GM19438 (cell line): ENCODE results near the gene CD180.

Source experiments
- ATAC-seq: cut with Tn5 transposase; IDR thresholded peaks from one replicate; pipeline ENCODE4 v1.9.1; 2021; ENCODE audit warnings: low read depth; ENCODE audit not compliant: unreplicated experiment

Gene CD180

DNA sequence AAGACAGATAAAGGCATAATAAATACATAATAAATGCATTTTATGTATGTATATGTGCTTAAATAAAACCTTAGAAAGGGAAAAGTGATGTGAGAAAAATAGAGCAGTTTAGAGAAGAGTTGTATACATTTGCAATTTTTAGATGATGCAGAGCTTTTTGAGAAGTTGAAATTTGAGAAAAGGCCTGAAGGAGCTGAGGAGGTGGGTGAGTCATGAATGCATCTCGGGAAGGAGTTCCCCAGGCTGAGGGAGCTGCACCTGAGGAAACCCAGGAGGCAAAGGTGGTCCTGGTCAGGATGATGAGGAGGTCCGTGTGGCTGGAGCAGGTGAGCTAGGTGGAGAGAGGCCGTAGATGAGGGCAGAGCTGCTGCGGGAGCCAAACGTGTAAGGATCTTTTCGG lies 17.4 kb upstream of the CD180 start:
- no peak for ATAC-seq

DNA sequence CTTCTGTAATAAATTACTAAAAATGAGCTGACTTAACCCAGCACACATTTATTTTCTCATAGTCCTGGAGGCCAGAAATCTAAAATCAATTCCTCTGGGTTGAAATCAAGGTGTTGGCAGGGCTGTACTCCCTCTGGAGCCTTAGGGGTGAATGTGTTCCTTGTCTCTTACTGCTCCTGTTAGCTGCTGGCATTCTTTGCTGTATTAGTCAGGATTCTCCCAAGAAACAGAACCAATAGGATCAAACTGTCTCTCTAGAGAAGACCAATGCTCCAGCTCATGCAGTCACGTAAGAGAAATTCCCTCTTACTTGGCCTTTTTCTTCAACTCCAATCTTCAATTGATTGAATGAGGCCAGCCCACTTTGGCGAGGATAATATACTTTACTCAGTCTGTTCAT lies 15.3 kb upstream of the CD180 start:
- no peak for ATAC-seq

DNA sequence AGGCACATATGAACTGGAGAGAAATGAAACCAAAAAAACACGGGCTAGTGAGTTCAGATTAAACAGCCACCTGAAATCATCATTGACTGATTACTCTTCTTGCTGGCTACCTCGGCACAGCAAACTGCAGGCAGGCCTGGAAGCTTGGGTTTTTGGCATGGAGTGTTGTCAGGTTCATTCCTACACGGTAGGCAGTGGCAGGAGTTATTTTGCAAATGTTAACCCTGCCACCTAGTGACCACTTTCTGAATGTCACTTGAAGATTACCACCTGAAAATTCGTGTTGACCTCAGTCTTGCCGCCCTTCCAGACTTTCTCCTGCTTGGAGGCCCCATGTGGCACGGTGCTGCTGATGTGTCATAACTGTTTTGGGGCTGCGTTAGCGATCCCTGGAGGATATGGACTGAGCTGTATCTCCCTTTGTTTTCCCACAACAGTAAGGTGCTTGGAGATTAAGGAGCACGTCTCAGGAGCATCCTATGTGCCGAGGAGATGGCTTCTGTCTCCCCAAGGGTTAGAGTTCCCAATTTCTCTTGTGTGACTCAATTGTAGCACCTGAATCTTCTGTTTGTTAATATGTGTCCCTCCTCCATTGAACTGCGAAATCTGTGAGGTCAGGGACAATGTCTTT lies 12.7 kb upstream of the CD180 start:
- ATAC-seq = peak; percentile 40

DNA sequence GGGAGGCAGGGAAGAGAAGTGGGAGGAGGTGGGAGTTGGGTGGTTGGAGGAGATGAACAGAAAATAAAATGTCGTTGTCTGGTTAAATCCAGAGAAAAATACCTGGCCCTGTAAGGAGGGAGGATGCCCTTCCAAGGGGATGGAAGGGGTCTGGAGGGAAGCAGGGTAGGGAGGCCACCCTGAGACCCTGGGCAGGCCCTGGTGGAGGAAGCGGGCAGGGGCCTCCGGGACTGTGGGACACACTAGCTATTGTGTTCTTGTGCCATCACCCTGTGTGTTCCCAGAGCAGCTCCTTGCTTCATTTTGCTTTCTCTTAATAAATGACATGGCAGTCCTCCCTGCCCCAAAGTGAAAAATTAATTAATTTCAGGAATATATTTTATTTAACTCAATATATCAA lies 11.8 kb upstream of the CD180 start:
- no peak for ATAC-seq

DNA sequence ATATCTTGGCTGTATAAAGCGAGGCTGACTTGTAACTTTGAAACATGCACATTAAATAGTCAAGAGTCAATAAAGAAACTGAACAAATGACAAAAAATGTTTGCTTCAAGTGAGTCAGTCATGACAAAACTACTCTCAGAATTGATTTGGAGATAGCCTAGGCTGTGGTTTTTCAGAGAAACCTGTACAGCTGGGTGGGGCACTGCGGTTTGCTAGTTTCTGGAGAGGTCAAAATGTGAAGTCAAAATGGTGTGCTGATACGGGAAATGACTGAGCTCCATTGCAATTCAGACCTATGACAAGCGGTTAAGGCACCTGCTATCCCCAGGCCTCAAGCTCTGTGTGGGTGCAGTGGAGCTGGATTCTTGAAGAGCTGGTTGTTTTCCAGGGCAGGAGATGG lies 10.3 kb upstream of the CD180 start:
- ATAC-seq = peak; percentile 67

DNA sequence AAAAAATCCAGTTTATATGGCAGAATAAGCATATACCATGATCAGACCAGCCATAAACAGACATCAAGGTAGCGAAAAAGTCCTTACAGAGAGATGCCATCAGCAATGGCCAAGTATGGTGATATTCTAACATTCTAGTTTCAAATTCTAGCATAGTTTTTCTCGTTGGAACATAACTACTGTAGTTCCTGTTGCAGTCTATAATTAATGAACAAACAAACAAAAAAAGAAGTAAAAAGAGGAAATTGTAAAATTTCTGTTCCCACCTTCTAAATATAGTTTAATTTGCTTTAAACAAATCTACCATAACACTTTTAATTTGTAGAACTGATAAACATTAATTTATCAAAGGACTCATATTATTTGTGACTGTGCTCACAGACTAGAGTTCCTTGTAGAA lies 9.9 kb upstream of the CD180 start:
- peak; percentile 24 for ATAC-seq

DNA sequence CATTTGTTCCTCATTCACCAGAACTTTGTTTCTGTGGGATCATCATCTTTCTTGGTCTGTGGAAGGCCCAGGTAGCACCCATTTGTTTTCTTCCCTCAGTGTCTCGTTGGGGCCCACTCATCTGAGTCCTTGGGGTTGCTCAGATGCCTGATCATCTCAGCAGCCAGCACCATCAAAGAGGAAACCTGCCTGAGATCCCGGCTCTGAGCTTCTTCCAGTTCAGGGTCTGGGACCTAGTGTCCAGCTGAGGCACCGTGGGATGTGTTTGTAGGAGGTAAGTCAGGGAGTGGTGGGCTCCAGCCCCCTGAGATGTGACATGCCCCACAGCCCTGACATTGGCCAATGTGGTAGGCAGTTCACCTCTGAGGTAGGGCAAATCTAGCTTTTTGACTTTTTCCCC lies 9.4 kb upstream of the CD180 start:
- no peak for ATAC-seq

DNA sequence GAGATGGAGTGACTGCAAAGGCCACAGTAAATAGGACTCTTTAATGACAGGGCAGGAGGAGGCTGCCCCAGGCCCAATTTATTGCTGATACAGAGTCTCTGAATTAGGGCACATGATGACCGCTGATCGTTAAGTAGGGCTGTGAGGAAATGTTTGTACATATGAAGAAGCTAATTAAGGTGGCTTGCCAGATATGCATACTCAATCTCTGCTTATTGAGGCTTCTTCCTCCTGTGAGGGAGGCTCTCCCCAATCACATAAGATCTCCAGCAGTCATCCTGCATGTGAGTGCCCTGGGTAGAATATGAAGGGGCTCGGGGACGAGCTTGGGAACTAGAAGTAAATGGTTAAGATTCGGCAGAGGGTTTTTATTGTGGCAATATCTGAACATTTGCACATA lies 8.2 kb upstream of the CD180 start:
- ATAC-seq = no peak

DNA sequence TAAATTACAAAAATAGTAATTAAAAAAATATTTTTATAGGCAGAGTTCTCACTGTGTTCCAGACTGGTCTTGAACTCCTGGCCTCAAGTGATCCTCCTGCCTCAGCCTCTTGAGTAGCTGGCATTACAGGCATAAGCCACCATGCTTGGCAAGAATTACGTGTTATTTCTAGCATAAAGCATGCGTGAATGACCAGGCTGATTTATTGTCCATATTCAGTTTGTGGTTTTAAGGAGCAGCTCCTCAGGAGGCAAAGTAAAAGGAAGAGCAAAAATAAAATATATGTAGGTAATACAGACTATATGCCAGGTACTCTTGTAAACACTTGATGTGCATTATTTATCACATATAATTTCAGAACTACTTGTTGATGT lies 7.1 kb upstream of the CD180 start:
- ATAC-seq = no peak

DNA sequence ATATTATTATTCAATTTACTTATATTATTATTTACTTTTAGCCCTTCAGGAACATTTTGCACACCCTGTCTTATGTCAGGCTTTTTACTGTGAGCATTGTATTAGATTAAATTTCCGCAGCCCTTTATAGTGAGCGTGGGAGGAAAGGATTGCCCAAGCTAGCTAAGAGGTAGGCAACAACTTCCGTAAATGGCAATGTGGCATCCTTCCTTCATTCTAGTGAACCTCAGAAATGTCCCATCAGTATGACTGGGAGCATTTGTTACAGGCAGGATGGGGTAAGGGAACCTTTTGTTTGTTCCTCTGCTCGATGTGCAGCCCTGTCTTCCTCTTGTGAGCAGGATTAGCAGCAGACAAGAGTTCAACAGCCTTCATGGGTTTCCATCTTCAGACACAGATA lies 6.2 kb upstream of the CD180 start:
- no peak for ATAC-seq

DNA sequence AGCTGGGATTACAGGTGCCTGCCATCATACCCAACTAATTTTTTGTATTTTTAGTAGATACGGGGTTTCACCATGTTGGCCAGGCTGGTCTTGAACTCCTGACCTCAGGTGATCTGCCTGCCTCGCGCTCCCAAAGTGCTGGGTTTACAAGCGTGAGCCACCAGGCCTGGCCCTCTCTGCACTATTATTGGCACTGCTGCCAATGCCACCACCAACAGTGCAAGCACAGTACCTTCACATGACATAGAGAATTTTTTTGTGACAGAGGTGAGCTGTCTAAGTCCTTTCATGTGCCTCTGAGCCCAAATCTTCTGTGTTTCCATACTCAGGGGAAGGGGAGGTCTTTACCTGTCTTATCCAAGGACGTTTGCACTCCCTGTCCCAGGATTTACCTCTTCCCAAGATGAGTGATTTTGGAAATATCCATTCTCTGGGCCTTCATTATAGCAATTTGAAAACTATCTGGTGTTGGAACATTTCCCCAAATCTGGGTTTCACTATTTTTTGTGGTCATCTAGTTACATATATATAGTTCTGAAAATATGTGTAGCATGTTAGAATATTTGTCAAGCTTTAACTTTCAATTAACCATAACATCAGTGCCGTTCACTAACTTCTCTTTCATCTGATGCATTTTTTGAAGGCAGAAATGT lies 5.4 kb upstream of the CD180 start:
- ATAC-seq = peak; percentile 18

DNA sequence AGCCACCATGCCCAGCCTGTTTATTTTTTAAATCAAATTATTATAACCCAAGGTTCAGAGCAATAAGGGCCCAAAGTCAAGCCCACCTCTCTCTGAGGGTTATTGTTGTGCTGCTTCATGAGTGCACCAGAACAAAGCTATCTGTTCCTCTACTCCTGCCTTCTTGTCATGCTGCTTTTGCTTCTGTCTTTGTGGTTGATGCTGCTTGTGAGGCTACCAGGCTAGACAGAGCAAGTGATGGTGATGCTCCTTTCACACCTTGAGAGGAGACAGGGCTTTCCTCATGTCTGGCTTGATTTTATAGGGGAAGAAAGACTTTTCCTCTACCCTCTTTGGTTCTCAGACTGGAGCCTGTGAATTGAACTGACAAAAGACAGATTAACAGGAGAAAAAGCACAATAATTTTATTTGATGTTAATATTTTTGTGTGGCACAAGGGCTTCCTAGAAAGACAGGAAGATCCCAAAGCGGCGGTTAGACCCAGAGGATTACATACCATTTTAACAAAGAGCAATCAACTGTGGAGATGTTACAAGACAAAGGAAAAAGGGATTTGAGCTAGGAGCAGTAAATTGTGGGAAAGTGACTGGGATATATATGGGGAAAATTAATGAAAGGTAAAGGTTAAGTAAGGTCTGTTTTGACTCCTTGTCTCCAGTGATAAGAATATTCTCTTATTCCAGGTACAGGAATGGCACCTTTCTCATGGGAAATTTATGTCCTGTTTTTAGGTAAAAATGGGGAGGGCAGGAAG lies 4.4 kb upstream of the CD180 start:
- no peak for ATAC-seq

DNA sequence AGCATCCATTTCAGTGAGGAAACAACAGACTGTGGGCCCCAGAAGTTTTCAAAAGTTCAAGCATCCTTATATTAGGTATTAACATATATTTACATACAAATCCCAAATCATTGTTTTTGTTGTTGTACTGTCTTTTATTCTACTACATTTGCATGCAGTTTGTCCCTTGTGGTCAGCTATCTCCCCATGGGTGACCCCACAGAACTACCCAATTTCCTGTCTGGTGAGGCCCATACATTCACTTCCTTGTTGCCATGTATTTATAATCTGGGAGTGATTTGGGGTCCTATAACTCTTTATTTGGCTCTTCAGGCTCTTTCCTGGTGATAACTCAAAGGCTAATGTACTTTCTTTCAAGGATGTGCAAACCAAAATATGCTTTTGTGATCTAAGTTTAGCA lies 3.3 kb upstream of the CD180 start:
- ATAC-seq = no peak

DNA sequence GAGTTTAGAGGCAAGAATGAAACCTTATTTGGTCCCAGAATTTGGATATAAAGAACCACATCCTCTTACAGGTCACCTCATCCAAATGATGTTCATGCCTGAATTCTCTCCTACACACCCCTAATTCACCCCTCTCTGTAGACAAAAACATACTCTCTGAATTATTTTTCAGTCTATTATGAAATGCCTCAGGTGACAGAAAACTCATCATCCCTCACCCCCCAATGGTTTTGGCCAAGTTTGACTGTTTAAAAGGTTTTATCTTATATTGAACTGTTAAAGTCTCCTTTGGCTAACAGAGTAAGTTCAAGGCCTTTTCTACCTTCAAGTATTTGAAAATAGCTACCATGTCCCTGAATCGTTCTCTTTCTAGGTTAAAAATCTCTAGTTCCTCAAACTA lies 2.3 kb upstream of the CD180 start:
- ATAC-seq = no peak

DNA sequence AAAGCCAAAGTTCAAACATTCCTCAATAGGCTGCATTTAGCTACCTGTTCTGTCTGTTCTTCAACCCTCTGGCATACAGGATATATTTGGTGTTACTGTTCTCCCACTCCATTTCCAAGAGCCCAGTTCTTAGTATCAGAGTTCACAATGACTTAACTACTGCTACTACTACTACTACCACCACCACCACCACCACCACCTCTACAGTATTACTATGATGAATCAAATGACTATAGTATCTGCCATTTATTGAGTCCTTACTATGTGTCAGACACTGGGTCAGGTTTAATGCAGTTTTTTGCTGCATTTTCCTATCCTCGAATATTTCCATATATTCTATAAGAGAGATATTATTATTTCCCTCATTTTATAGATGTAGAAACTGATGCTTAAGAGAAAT lies 937 bp upstream of the CD180 start:
- ATAC-seq = no peak

DNA sequence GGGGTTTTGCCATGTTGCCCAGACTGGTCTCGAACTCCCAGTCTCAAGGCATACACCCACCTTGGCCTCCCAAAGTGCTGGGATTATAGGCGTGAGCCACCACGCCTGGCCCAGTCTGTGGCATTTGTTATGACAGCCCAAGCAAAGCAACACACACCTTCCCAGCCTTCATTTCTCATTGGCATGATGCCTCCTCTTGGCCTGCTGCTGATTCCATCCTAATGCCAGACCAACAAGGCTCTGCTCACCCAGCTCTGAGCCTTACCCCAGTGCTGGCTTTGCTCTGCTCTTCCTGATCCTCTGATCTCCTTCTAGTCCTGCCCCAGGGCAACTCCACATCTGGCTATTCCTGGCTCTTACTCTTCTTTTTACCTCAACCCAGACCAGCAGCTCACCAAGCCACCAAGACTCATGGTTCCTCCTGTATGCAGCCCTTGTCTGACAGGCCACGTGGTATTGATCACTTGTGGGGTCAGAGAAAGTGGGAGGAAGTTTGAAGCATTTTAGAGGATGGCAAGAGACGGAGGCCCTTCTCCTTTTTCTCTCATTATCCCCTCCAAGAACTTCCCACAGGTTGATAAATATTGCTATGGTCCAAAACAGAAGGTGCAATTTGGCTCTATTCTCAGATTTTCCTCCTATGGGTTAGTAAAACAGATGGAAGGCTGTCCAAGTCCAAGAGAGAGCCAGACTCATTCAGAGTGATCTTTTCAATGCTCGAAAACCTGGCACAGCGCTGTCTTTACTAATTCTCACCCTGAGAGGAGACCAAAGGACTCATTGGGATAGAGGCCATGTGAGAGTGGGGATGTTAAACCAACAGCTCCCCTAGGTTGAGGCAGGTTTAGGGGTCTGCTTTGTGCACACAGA lies 958 bp downstream of the CD180 start:
- peak; percentile 36 for ATAC-seq

DNA sequence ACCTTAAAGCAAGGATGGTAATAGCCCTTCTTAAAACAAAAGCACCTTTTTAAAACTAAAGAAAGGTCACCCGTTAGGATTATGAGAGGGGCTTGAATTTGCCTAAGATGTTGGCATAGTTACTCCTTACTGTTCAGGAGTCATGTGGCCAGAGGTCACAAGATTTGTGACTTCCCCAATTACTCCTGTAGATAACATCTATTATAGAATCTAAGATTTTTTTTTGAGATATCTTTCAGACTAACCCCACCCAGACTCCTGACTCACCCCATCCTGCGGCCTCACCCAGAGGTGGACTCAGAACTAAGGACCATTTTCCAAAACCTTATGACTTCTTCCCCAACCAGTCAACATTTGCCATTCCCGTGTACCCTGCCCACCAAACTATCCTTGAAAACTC lies 2.4 kb downstream of the CD180 start:
- ATAC-seq = no peak

DNA sequence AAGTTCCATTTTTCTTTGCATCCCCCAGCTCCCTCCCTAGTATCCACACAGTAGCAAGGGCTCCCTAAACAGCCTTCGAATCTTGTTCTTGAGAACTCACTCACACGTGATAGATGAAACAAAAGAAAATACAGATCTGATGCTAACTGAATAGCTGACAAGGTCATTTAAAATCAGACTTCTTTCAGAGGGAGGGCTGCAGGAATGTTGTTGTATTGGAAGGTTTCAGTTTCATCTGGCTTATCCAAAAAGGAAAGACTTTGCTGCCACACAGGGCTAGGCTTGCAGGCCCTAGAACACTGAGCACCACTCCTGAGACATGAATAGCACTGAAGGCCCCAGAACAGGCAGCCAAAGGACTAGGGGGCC lies 3.2 kb downstream of the CD180 start:
- ATAC-seq = no peak

DNA sequence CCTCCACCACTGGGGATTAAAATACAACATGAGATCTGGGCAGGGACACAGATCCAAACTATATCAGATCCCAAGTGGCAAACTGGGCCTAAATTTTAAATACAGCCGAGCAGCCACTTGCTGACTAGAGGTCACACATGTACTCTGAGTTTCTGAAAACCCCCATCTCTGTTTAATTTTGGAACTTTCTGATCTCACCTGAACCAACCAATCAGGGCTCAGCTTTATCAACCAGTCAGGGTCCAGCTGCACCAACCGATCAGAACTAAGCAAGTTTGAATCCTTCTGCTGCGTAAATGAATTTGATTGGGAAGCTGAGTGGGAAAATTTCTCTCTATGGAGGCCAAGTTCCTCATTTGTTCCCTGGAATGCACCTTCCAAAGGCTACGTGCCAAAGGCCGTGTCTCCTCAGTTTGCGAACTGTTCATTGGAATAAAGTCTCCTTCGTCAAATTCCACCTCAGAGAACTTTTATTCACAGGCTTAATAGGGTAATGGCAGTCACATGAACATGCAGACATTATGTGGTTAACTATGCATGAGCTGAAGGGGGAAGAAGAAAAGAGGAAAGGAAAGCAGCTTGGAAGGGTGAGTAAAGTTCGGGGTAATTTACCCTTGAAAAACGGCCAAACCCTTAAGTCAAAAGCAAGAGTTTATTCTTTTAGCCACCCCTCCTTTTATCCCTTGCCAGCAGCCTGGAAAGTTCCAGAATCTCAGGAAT lies 3.7 kb downstream of the CD180 start:
- no peak for ATAC-seq

DNA sequence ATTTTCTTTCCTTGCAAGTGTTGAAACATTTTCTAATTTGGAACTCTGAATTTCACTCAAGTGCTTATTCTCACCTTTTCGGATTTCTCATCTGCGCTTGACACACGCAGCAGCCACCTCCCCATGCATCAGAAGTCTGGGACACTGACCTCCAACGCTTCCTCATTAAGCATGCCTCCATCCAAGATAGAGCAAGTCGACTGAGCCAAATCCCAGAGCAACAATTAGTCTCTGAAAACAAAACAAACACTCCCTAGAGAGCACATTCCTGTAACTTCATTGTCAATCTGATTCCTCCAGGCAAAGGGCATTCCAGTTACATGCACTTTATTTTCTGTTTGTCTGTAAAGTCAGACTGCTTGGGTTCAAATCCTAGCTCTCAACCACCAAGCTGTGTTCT lies 5.7 kb downstream of the CD180 start:
- ATAC-seq = no peak

DNA sequence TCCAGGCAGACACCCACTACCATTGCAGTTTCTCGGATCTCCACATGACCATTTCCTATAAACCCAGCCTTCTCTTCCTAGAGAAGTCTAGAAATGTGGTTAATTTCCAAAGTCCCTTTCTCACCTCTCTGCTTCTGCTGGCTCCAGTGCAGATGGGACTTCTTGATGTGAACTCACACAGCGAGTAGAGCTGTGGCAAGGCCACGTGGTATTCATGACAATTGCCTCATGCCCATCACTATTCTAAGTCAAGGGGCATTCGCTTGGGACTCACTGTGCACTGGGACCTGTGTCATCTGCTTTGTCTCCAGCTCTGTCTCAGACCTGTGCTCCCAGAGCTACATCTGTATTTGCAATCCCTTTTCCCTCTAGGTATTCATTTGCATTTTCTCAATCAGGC lies 6.2 kb downstream of the CD180 start:
- no peak for ATAC-seq
